Adrenal gland (tissue), 12 donors: ENCODE measurements around the gene TDRD12. TPM values are rescaled to one million over a fixed set of nuclear protein-coding genes. Genes with fewer than 3 reads are reported as not detected.

Source experiments
- DNase-seq, 7 donors: peaks; one replicate each; pipeline ENCODE4 v3.0.0-alpha.2; 2019 to 2020
- H3K27ac ChIP-seq, 5 donors: fragments of 200-600 bp; sonication (generic) in 4 of 5; 1 replicate in 3 of 5; 2 replicates in 2 of 5; pipeline versions ENCODE4 v1.5.1 to v1.8.0; 2016 to 2020; ENCODE audit warnings: mild to moderate bottlenecking in 1 of 5
- H3K27me3 ChIP-seq: fragments of 200-600 bp; 2 replicates; pipeline ENCODE4 v1.8.0; 2021
- H3K36me3 ChIP-seq, 2 donors: fragments of 200-600 bp; replicated peaks in 1 of 2; 1 replicate in 1 of 2; 2 replicates in 1 of 2; pipeline versions ENCODE4 v1.5.1 to v1.8.0; 2018 to 2022
- H3K4me1 ChIP-seq, 2 donors: fragments of 200-600 bp; replicated peaks in 1 of 2; 1 replicate in 1 of 2; 2 replicates in 1 of 2; pipeline versions ENCODE4 v1.5.1 to v1.8.0; 2018 to 2021
- H3K4me3 ChIP-seq, 4 donors: fragments of 200-600 bp; sonication (generic) in 3 of 4; one replicate each; pipeline ENCODE4 v1.5.1; 2016 to 2018
- H3K9me3 ChIP-seq, 3 donors: fragments of 200-600 bp; sonication (generic) in 1 of 3; replicated peaks in 1 of 3; 1 replicate in 2 of 3; 2 replicates in 1 of 3; pipeline versions ENCODE4 v1.5.1 to v1.8.0; 2016 to 2021
- POLR2A ChIP-seq, 2 donors: fragments of 450-650 bp; IDR thresholded peaks; one replicate each; pipeline ENCODE4 v1.6.1; 2017; ENCODE audit warnings: antibody characterized with exemption in 2 of 2, mild to moderate bottlenecking in 2 of 2, moderate library complexity in 1 of 2
- WGBS, 4 donors: extraction: QIAGEN DNeasy Blood & Tissue Kit in 2 of 4; methylation state at CpG; one replicate each; pipeline versions ENCODE4 v1.1.5 to v1.1.7; 2013 to 2017; 5-methylcytosine and 5-hydroxymethylcytosine counted together
- intact Hi-C, 2 donors: fragments of 100-400 bp; cut with DNase I; formaldehyde crosslinking; loops; one replicate each; pipeline versions ENCODE4 v1.14.1 to v1.15.0; 2022 to 2023
- polyA plus RNA-seq, 3 donors: library from polyadenylated mRNA; stranded (reverse); fragments of 200-250 nt in 2 of 3; fragments of 350-450 nt in 1 of 3; fragmentation: Illumina TruSeq in 1 of 3; extraction: RNeasy Lipid Tissue Mini Kit (QIAGEN cat#74804) in 1 of 3; gene quantifications; one replicate each; pipeline ENCODE4 v1.2.3, GENCODE V29; 2013 to 2014
- total RNA-seq, 9 donors: library from RNA; depleted of rRNA in 4 of 9; stranded (reverse); fragments of >200 nt in 4 of 9; fragments of 120-200 nt in 1 of 9; fragmentation: NEBNext Ultra II Directional in 1 of 9; extraction: Animal tissue kit (Norgen Biotek cat#: 25700) in 1 of 9; gene quantifications; one replicate each; pipeline versions ENCODE4 v1.1.0 to v1.2.4, GENCODE V29; 2013 to 2023
- TF ChIP-seq, protein P1 (sequence below), 6 experiments: fragments of 450-650 bp in 4 of 6; fragments of 200-600 bp in 2 of 6; sonication (generic) in 1 of 6; IDR thresholded peaks; 1 replicate in 5 of 6; 2 replicates in 1 of 6; pipeline versions ENCODE4 v1.5.1 to v1.8.0; 2016 to 2021; ENCODE audit warnings: antibody characterized with exemption in 6 of 6, mild to moderate bottlenecking in 2 of 6, moderate library complexity in 1 of 6
- donor health status: healthy with polysubstance abuse.
- donor health status: Bipolar disorder and iron deficiency.
- donor health status: DM: yes; HTN: yes; CAD: no.
- donor health status: DM: no; HTN: no; CAD: no.
- donor health status: DM: no; HTN: no; CAD: no.
- donor health status: DM: yes; HTN: yes; CAD: no.

TDRD12 gene
- total and polyA plus RNA-seq, 12 donors, result 0.08 to 3.7 (median 1.1) TPM; not detected in 2

DNA sequence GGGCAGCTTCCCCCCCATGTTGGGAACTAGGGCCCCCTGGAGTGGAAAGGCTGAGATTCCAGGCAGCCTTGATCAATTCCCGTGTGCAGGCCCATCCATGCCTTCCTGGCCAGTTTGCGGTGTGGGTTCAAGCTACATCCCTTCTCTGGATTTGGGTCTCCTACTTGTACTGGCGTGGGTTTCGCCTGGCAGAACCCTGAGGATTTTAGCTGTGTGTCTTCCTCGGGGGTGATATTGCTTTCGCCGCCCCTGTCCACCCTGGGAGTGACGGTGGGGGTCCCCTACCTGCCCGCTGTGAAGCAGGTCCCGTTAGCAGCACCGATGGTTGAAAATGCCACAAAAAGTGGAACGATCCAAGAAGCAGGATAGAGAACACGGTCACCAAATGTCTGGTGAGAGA lies 138.6 kb downstream of the TDRD12 start:
- Histone ChIP-seq H3K27me3 (no peaks in the 10 kb centered on the region), H3K36me3 (no peaks in the 10 kb centered on the region), H3K4me1 (no peaks in the 10 kb centered on the region), H3K4me3 (no peak overlapping the region), H3K9me3 (no peaks in the 10 kb centered on the region), H3K27ac (no peak overlapping the region)
- 82 to 92% (median 90%) methylated on average over 9 to 13 of the region's 13 CpGs for WGBS, 4 donors
- TF ChIP-seq, protein P1, sequence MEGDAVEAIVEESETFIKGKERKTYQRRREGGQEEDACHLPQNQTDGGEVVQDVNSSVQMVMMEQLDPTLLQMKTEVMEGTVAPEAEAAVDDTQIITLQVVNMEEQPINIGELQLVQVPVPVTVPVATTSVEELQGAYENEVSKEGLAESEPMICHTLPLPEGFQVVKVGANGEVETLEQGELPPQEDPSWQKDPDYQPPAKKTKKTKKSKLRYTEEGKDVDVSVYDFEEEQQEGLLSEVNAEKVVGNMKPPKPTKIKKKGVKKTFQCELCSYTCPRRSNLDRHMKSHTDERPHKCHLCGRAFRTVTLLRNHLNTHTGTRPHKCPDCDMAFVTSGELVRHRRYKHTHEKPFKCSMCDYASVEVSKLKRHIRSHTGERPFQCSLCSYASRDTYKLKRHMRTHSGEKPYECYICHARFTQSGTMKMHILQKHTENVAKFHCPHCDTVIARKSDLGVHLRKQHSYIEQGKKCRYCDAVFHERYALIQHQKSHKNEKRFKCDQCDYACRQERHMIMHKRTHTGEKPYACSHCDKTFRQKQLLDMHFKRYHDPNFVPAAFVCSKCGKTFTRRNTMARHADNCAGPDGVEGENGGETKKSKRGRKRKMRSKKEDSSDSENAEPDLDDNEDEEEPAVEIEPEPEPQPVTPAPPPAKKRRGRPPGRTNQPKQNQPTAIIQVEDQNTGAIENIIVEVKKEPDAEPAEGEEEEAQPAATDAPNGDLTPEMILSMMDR (IDR thresholded peaks at IDR 0.05), result no peak
- no peak for TF ChIP-seq POLR2A (IDR thresholded peaks at IDR 0.05)
- no peak for DNase-seq
- intact Hi-C loops, result no loop called here

DNA sequence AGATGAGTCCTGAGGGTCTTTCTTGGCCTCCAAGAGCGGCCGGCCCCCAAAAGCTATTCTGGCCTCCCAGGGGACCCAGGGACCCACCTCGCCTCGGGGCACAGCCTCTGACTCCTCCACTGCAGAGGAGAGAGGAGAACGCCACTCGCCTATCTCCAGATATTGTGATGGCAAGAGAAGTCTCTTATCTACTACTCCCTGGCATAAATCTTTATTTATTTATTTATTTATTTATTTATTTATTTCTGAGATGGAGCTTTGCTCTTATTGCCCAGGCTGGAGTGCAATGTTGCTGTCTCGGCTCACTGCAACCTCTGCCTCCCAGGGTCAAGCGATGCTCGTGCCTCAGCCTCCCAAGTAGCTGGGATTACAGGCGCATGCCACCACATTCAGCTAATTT lies 139.0 kb downstream of the TDRD12 start:
- WGBS, 4 donors, result 86 to 96% (median 93%) methylated on average over 10 of the region's 10 CpGs
- H3K9me3 ChIP-seq, result no peaks in the 10 kb centered on the region
- TF ChIP-seq, protein P1 (IDR thresholded peaks at IDR 0.05), result no peak
- no peak for TF ChIP-seq POLR2A (IDR thresholded peaks at IDR 0.05)
- no peak overlapping the region for H3K4me3 ChIP-seq
- no peaks in the 10 kb centered on the region for H3K36me3 ChIP-seq
- intact Hi-C loops, result no loop called here
- no peaks in the 10 kb centered on the region for H3K4me1 ChIP-seq
- H3K27ac ChIP-seq, result no peak overlapping the region
- no peaks in the 10 kb centered on the region for H3K27me3 ChIP-seq
- no peak for DNase-seq

DNA sequence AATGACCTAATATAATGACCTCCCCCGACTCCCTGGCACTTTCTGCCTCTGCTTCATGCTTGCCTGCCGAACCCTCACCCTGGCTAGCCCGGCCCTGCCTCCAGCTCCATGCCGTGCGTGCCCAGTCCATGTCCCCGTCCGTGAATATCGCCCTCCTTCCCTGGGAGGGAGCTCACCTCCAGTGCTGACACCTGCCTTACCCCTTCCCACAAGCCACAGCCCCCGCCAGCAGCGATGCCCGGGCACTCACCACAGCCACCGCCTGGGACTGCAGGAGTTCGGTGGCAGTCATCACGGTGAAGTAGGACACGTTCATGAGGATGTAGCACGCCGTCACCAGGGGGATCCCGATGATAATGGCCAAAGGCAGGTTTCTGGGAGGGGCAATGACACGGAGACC lies 140.0 kb downstream of the TDRD12 start:
- H3K4me1 ChIP-seq, result no peaks in the 10 kb centered on the region
- H3K36me3 ChIP-seq, result no peaks in the 10 kb centered on the region
- TF ChIP-seq, protein P1 (IDR thresholded peaks at IDR 0.05), result no peak
- no peak for TF ChIP-seq POLR2A (IDR thresholded peaks at IDR 0.05)
- no peaks in the 10 kb centered on the region for H3K27me3 ChIP-seq
- intact Hi-C loops, result no loop called here
- DNase-seq, result no peak
- no peak overlapping the region for H3K4me3 ChIP-seq
- H3K27ac ChIP-seq, result no peak overlapping the region
- H3K9me3 ChIP-seq, result no peaks in the 10 kb centered on the region
- 88 to 98% (median 95%) methylated on average over 9 to 19 of the region's 19 CpGs for WGBS, 4 donors

DNA sequence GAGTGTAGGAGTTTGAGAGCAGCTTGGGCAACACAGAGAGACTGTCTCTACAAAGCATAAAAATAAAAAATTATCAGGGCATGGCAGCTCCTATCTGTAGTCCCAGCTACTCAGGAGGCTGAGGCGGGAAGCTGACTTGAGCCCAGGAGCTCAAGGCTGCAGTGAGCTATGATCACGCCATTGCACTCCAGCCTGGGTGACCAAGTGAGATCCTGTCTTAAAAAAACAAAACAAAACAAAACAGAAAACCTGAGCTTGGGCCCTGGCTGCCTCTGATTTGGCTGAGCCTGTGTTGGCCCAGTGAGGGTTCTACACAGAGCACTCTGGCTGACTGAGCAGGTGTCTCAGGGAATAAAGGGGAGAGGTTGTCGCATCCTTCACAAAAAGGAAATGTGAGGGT lies 142.0 kb downstream of the TDRD12 start:
- Histone ChIP-seq H3K4me3 (no peak overlapping the region), H3K4me1 (no peaks in the 10 kb centered on the region), H3K9me3 (no peaks in the 10 kb centered on the region), H3K36me3 (no peaks in the 10 kb centered on the region), H3K27me3 (no peaks in the 10 kb centered on the region), H3K27ac (no peak overlapping the region)
- 87 to 99% (median 95%) methylated on average over 3 of the region's 3 CpGs for WGBS, 4 donors
- TF ChIP-seq POLR2A (IDR thresholded peaks at IDR 0.05), result no peak
- TF ChIP-seq, protein P1 (IDR thresholded peaks at IDR 0.05), result no peak
- intact Hi-C loops, result no loop called here
- DNase-seq, result no peak
